HG02870 (cell line): ENCODE measurements around the gene EXOSC6.
A peak's percentile ranks its signal among the peaks of the same experiment; 100 is the strongest.
"Not testable (repeated sequence)": the region's sequence is repeated elsewhere in the genome, so short reads cannot be mapped to it uniquely, and the experiment has no call there.

Source experiments
- ATAC-seq: cut with Tn5 transposase; IDR thresholded peaks from one replicate; pipeline ENCODE4 v1.9.1; 2021; ENCODE audit warnings: mild to moderate bottlenecking, moderate library complexity; ENCODE audit not compliant: unreplicated experiment

Gene EXOSC6

DNA sequence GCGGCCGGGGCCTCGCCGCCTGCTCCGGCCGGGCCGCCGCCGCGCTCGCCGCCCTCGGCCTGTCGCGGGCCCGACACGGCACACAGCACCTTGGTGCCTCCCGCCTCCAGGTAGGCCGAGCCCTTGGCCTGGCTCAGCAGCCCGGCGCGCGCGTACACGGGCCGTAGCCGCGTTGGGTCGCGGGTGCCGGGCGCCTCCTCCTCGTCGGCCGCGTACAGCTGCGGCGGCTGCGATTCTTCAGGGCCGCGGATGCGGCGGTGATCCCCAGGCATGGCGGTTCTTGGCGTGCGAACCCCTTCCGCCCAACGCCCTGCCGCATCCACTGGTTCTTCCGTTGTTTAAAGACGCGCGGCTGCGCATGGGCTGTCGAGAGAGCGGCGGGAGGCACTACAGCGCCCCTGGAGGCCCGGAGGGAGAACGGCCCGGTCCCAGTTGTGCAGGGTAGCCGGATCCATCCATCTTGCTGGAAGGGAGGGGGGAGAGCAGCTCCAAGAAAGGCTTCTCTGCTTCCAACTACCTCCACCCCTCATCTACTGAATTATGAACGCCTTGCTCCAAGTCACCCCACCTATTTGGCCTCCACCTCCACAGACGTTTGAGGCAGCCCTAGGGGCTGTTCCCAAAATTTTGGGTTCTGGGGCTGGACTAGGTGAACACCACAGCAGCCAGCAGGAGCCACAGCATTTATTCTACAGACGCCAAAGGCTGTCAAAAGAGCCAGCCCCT is at the start of gene EXOSC6:
Gene EXOSC6, minus strand, starts transcription at position 312 of the 726 bp plus-strand sequence. Its CDS starts 40 bp downstream, at position 272.
- peak; percentile 84 for ATAC-seq

DNA sequence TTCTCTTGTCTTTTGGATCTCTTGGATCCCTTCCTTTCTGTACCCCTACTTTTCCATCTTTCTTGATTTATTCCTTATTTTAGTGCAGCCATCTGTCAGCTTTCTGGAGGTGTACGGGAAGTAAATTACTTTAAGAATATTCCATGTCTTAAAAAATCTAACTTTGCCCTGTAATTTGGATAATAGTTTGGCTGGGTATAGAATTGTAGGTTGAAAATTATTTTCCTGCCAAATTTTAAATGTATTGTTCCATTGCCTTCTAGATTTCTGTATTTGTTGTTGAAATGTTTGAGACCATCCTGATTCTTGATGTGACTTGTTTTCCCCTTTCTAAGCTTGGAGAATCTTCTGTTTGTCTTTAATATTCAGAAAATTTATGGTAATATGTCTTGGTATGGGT is 49.4 kb upstream of the EXOSC6 start:
- ATAC-seq = no peak

DNA sequence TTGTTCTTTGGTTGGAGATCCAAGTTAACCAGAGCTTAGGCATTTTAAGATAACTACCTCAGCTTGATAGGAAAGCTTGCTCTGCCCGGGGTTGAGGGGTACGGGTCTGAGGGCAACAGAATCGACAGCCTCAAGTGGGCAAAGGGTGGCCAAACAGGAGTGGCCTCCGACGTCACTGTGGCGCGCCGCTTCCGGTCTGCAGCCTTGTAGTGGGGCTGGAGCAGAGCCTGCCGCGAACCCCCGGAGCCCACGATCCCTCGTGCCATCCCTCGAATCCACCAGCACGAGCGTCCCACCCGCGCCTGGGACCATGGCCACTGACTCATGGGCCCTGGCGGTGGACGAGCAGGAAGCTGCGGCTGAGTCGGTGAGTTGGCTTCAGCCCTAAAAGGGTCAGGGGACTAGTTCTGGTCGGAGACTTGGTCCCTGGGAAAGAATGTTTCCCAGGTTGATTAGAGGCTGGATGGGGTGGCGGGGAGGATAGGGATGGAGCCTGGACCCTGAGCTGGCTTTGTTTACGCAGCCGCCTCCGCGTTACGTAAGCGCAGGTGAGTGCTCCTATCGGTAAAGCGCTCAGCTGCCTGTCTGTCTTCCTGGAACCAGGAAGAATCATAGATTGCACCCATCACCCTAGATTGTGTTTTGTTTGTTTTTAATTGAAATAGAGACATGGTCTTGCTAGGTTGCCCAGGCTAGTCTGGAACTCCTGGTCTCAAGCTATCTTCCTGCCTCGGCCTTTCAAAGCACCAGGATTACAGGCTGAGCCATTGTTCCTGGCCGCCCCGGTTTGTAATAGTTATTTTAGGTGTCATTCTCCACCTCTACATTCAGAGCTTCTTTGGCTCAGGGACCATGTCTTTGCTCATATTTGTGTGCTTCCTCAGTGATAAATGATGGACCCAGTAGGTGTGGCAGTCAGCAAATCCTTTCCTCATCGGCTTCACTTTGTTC is 47.5 kb upstream of the EXOSC6 start, which contains the start of gene DDX19B:
Gene DDX19B, plus strand, starts transcription at position 199 of the 951 bp plus-strand sequence. Its CDS starts 112 bp downstream, at position 311.
- peak; percentile 79 for ATAC-seq

DNA sequence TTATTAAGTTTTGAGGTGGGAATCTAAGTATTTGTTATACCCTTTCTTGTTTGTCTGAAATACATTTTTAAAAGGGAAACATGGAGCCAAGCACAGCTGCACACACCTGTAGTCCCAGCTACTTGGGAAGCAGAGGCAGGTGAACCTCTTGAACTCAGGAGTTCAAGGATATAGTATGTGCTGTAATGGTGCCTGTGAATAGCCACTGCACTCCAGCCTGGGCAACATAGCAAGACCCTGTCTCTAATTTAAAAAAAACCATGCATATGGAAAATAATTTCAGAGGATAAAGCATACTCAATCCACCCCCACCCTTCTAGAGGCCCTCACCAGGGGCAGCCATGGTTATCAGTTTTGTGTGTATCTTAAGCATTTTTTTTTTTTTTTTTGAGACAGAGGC is 43.9 kb upstream of the EXOSC6 start:
- ATAC-seq = no peak

DNA sequence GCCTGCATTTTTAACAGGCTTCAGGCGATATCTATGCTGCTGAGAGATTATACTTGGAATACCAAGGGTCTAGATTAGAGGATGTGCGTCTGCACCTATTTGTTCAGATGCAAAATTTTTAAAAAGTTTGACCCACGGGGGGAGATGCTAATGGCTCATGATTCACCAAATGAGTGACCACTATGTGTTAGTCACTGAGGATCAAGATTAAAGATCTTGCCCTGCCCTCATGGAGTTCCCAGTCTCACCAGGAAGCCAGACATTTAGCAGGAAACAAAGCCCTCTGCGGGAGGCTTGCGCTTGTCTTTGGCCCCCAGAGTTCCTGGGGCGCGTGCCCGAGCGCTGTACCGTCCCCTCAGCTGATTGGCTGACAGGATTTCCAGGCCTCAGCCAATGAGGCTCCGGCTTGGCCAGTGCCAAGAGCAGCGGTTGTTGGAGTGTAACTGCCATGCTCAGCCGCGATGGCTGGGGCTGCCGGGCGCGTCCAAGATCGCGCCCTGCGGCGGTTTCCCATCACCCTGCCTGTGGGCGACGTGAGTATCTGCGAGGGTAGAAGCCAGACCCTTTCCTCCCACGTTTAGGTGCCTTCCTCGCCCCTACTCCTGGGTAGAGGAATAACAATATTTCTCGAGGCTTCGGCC is 42.8 kb upstream of the EXOSC6 start:
- no peak for ATAC-seq

DNA sequence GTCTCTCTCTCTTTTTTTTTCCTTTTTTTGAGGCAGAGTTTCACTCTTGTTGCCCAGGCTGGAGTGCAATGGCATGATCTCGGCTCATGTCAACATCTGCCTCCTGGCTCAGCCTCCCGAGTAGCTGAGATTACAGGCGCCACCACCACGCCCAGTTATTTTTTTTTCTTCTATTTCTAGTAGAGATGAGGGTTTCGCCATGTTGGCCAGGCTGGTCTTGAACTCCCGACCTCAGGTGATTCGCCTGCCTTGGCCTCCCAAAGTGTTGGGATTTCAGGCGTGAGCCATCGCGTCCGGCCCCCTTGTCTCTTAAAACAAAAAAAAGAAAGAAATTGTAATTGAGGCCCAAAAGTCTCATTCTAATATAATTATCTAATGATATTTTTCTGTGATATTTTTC is 40.4 kb upstream of the EXOSC6 start:
- ATAC-seq = not testable (repeated sequence)

DNA sequence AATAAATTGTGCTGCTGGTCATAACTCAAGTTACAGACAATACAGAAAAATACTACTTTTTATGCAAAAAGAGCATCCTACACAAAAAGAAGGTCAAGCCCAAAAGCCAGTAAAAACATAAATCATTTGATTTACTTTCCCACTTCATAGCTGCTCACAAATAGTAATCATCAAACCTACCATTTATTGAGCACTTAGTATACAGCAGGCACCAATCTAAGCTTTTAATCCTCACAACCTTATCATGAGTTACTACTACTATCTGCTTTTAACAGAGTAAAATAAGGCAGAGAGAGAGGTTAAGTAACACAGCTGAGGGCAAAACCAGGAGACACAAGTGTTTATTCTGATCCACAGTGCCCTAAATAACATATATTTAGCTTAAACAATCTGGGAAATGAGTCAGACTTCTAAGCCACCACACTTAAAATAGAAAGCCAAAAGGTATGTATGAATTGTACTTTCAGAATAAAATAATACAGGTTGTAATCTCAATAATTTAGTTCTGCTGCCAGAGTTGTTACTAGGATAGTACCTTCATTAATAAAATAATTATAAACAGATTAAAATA is 39.3 kb upstream of the EXOSC6 start:
- ATAC-seq = no peak

DNA sequence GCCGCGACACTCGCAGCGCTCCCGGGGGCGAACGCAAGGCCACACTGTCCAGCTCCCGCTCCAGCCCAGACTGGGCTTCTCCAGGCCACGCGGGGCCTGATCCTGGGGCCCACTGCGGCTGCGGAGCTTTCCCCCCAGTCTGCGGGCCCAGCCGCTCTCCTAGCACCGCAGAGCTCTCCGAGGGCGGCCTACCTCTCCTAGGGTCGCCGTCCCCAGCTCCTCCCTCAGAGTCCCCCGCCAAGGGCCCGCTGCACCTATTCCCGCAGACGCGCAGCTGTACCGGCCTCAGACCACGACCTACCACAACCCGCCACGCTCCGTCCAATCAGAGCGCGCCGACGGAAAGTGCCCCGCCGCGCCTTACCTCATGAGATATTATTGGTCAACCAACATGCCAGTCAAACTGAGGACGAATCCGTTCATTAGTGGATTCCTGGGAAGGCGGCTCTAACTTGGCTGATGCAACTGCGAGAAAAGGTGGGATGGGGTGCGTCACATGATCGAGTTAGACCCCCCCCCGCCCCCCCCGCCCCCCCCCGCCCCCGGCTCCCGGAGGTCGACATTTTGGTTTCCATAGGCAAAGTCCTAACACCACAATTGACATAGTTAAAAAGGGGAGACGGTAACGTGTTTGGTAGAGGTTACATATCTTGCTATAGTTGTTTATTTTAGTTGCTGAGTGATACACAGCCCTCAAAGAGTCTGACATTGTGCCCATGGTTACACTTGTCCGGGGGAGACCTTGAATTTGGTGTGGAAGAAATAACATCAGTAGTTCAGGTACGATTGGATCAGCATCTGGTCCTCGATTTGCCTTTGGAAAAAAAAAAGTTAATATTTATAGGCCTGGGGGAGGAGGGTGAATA is 37.7 kb upstream of the EXOSC6 start, which contains the start of gene AARS1:
Gene AARS1, minus strand, starts transcription at position 278 of the 866 bp plus-strand sequence. CDS start 6,743 bp downstream, outside the sequence.
- peak; percentile 97 for ATAC-seq

DNA sequence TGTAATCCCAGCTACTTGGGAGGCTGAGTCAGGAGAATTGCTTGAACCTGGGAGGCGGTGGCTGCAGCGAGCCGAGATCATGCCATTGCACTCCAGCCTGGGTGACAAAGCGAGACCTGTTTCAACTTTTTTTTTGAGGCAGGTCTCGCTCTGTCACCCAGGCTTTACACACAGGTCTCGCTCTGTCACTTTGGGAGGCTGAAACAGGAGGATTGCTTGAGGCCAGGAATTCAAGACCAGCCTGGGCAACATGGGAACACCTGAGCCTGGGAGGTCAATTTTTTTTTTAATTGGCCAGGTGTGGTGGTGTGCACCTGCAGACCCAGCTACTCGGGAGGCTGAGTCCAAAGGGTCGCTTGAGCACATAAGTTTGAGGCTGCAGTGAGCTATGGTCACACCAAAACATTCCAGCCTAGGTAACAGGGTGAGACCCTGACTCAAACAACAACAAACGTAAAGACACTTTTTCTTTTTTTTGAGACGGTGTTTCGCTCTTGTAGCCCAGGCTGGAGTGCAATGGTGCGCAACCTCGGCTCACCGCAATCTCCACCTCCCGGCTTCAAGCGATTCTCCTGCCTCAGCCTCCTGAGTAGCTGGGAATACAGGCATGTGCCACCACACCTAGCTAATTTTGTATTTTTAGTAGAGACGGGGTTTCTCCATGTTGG is 35.7 kb upstream of the EXOSC6 start:
- ATAC-seq = not testable (repeated sequence)

DNA sequence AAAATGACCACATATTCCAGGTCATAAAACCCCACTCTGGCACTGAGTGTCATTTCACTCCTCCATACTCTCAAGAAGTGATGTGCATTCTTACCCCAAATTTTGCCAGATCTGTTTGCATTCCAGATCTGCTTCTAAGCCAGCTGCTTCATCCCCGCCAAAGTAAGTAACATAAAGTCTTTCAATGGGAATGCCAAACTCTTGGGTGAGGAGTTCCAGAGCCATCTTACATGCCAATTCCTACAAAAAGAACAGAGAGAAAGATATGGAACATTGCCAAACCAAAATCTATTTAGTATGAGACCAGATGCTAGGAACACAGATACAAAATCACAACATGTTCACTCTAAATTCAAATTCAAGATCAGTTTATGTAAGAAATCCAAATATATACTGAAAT is 24.7 kb upstream of the EXOSC6 start:
- ATAC-seq = no peak

DNA sequence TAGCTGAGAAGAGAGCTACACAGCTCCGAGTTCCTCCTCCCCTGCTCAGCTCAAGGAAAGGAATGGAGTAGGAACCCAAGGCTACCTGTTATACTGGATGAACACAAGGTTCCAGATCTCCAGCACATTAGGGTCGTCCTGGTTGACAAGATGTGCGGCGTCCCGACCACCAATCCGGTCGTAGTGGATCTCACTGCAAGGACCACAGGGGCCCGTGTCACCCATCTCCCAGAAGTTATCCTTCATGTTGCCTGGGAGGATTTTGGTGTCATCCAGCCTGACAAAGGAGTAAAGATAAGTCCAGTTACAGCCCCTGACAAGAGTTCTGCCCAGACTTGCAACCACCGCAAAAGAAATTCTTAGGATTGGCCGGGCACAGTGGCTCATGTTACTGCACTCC is 20.0 kb upstream of the EXOSC6 start:
- ATAC-seq = no peak

DNA sequence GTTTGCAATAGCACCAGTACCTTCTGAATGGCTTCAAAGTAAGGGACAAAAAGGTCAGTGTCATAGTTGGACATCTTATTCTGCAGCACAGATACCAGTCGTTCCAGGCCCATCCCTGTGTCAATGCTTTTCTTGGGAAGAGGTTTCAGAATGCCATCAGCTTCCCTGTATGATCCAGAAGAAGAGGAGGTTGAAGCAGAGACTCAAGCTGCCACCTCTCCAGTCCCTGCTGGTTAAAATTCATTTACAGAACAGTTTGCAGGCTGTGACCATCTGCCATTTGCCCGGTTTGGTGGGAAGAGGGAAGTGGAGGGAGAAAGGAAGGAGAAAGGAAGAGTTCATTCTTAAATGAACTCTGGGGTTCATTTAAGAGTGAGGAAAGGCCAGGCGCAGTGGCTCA is 18.4 kb upstream of the EXOSC6 start:
- no peak for ATAC-seq

DNA sequence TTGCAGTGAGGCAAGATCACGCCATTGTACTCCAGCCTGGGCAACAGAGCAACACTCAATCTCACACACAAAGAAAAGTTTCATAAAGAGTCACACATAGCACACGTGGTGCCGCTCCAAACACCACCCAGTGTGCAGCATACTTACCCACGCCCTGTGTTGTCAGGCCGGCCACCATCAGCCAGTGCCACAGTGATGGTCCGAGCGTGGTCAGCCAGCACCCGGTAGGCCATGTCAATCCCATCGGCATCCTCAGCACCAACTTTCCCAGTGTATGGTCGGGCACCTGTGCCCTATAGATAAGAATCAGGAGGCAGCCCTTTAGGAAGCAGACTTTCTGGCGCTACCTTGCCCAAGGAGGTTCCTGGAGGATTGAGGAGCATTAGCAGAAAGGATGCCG is 17.7 kb upstream of the EXOSC6 start:
- ATAC-seq = no peak

DNA sequence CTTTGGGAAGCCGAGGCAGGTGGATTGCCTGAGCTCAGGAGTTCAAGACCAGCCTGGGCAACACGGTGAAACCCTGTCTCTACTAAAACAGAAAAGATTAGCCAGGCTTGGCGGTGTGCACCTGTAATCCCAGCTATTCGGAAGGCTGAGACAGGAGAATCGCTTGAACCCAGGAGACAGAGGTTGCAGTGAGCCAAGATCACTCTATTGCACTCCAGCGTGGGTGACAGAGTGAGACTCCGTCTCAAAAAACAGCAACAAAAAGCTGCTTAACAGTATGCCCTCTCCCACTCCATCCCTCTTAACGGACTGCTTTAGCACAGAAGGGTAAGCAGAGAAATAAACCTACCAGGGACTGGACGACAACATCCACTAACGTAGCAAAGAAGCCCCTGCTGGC is 16.2 kb upstream of the EXOSC6 start:
- not testable (repeated sequence) for ATAC-seq

DNA sequence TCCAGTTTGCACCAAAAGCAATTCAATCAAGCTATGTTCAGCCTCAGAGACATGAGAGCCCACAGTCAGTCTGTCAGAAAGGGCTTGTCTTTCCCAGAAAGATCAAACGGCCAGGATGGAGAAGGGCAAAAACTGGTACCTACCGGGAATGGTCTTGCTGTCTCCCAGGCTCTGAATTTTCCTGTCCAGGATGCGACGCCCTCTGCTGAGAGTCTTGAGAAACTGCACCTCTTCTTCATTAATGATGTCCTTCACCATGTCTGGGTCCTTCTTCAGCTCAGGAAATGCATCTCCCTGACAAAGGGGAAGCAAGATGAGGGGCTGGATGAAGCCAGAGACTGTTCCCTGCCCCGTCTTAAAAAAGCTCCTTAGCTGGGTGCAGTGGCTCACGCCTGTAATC is 15.8 kb upstream of the EXOSC6 start:
- no peak for ATAC-seq

DNA sequence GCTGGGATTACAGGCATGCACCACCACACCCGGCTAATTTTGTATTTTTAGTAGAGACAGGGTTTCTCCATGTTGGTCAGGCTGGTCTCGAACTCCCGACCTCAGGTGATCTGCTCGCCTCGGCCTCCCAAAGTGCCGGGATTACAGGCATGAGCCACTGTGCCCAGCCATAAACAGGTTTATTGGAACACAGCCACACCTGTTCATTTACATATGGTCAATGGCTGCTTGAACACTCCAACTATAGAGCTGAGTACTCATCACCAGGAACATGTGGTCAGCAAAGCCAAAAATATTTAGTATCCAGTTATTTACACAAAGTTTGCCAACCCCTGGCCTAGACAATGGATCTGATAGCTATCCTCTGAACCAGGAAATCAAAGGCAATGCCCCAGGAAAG is 8.2 kb upstream of the EXOSC6 start:
- not testable (repeated sequence) for ATAC-seq

DNA sequence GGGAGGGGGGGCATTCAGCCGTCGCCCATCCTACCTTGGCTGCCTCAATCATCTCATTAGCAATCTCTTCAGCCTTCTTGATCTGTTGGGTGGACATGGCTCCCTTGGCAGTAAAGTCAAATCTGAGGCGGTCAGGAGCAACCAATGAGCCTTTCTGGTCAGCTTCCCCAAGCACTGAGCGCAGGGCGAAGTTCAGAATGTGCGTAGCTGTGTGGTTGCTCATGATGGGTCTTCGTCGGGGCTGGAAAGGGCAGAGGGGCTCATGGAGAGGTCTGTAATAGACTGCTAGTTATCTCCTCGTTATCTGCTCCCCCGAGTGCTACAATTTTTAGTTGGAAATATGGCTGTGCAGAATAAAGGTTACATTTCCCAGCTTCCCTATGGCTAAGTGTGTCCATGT is 7.2 kb upstream of the EXOSC6 start:
- ATAC-seq = no peak

DNA sequence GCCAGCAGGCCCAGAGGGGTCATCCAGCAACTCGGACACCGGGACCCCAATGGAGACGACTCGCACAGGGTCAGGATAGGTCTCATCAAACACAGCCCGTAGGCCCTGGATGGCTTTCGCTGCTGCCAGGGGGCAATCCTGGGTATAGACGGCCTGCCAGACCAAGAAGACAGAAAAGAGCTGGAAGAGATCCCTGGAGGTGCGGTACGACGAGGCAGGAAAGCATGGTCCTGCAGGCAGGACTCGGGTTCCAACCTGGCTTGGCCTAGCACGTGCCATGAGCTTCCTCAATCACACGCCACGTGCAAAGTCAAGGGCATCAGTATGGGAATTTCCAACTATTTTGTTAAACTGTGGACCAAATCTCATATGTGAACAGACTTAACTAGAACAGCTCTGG is 6.3 kb upstream of the EXOSC6 start:
- no peak for ATAC-seq

DNA sequence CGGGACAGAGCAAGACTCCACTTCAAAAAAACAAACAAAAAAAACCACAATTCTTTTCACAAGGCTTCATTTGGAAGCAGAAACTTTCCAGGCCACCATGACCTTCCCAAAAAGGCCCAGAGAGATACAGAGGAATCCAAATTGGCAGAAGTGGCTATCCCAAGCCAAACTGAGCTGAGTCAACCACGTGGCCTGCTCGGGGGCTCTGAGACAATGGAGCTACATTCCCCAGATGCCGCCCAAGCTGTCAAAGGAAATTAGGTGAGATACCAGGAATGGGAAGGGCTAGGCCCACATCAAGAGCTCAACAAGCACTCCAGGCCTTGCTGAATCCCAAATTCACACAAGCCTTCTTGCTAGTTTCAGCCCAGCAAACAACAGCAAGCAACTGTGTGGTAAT is 5.7 kb upstream of the EXOSC6 start:
- ATAC-seq = no peak
